ENCODE data around the gene PIP5KL1. TPM values are rescaled to one million over a fixed set of nuclear protein-coding genes. Genes with fewer than 3 reads are reported as not detected.

PIP5KL1 gene
- polyA plus RNA-seq, 3 donors: 0.31 to 0.57 (median 0.39) TPM

- Histone ChIP-seq H3K9me3 (replicated peaks in 1 of 2; ENCODE audit: control insufficient read depth in 1 of 2, insufficient read depth in 1 of 2, low read length in 2 of 2) (no peaks in the 10 kb centered on the region), H4K20me1 (ENCODE audit: insufficient read depth, low read length) (no peaks in the 10 kb centered on the region), H3K4me2 (replicated peaks; ENCODE audit: extremely low read depth, low read length, poor library complexity, severe bottlenecking) (no peak overlapping the region), H3K4me3 (replicated peaks in 1 of 3; ENCODE audit: low read depth in 2 of 3, low read length in 3 of 3) (no peak overlapping the region), H3K4me1 (ENCODE audit: control insufficient read depth in 1 of 2, insufficient read depth in 2 of 2, low read length in 2 of 2) (peaks cover 0 to 3% of the 10 kb centered on the region in 2 donors), H3K36me3 (replicated peaks in 1 of 2; ENCODE audit: control insufficient read depth in 1 of 2, insufficient read depth in 2 of 2, low read length in 2 of 2) (no peaks in the 10 kb centered on the region), H3K79me2 (ENCODE audit: insufficient read depth, low read length) (no peaks in the 10 kb centered on the region), H3K9ac (ENCODE audit: insufficient read depth, low read length, poor library complexity, severe bottlenecking) (no peak overlapping the region), H3K27me3 (ENCODE audit: control insufficient read depth in 2 of 2, insufficient read depth in 2 of 2, low read length in 2 of 2) (no peaks in the 10 kb centered on the region), H2AFZ (ENCODE audit: insufficient read depth, low read depth, low read length, poor library complexity, severe bottlenecking) (no peak overlapping the region), H3K27ac (ENCODE audit: low read depth in 1 of 2, low read length in 2 of 2) (no peak overlapping the region)
- Mint-ChIP-seq H3K36me3 (peaks cover 0 to 3% of the 10 kb centered on the region in 2 donors), H3K9me3 (peaks cover 0 to 1% (median 0%) of the 10 kb centered on the region in 7 donors), H3K27me3 (ENCODE audit: low read depth in 3 of 3) (peaks cover 0 to 1% (median 0%) of the 10 kb centered on the region in 3 donors), H3K27ac (no peak overlapping the region), H3K4me1 (peaks cover 5% of the 10 kb centered on the region), H3K4me3 (no peak overlapping the region)
- 89% methylated on average over 17 of the region's 21 CpGs for WGBS (ENCODE audit: insufficient coverage)
- intact Hi-C loops (cut with micrococcal nuclease): no loop called here
- TF ChIP-seq, protein P1, sequence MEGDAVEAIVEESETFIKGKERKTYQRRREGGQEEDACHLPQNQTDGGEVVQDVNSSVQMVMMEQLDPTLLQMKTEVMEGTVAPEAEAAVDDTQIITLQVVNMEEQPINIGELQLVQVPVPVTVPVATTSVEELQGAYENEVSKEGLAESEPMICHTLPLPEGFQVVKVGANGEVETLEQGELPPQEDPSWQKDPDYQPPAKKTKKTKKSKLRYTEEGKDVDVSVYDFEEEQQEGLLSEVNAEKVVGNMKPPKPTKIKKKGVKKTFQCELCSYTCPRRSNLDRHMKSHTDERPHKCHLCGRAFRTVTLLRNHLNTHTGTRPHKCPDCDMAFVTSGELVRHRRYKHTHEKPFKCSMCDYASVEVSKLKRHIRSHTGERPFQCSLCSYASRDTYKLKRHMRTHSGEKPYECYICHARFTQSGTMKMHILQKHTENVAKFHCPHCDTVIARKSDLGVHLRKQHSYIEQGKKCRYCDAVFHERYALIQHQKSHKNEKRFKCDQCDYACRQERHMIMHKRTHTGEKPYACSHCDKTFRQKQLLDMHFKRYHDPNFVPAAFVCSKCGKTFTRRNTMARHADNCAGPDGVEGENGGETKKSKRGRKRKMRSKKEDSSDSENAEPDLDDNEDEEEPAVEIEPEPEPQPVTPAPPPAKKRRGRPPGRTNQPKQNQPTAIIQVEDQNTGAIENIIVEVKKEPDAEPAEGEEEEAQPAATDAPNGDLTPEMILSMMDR (IDR thresholded peaks at IDR 0.05): no peak
- no peak for DNase-seq
These were observed 20.1 kb upstream of the PIP5KL1 start for GRCh38 chr9:127950513-127951289.

DNA sequence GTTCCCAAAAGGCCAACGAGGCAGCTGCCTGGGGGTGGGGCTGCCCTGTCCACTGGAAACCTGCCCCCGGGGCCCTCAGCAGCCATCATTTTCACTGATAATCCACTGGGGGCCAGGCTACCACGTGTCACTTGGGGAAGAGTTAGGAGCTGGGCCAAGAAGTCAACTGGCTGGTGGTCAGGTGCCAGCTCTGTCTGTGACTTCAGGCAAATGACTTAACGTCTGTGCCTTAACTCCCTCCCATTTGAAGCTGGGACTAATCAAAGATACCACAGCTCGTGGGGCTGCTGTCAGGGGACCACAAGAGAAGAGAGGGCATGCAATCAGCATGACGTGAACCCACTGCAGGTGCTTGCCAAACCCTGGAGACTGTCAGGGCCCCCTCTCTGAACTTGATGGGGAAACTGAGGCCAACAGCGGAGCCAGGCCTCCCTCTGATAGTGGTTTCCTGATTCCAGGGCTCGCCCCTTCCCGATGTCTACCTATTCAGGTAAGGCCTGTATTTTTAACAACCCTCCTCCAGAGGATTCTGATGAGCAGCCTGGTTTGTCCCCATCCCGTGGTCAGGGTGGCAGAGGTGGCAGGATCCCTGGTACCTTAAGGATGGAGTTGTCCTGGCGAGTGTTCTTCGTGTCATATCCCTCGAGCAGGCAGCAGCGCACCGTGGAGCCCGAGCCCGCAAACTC is 19.4 kb upstream of the PIP5KL1 start:
- TF ChIP-seq, protein P1 (IDR thresholded peaks at IDR 0.05): no peak
- Mint-ChIP-seq H3K4me1 (no peaks in the 10 kb centered on the region), H3K9me3 (peaks cover 0 to 1% (median 0%) of the 10 kb centered on the region in 7 donors), H3K27me3 (ENCODE audit: low read depth in 3 of 3) (peaks cover 0 to 1% (median 0%) of the 10 kb centered on the region in 3 donors), H3K27ac (no peak overlapping the region), H3K4me3 (no peak overlapping the region), H3K36me3 (peaks cover 2 to 5% of the 10 kb centered on the region in 2 donors)
- Histone ChIP-seq H4K20me1 (ENCODE audit: insufficient read depth, low read length) (no peaks in the 10 kb centered on the region), H2AFZ (ENCODE audit: insufficient read depth, low read depth, low read length, poor library complexity, severe bottlenecking) (no peak overlapping the region), H3K27ac (ENCODE audit: low read depth in 1 of 2, low read length in 2 of 2) (no peak overlapping the region), H3K36me3 (replicated peaks in 1 of 2; ENCODE audit: control insufficient read depth in 1 of 2, insufficient read depth in 2 of 2, low read length in 2 of 2) (no peaks in the 10 kb centered on the region), H3K4me3 (replicated peaks in 1 of 3; ENCODE audit: low read depth in 2 of 3, low read length in 3 of 3) (no peak overlapping the region), H3K9ac (ENCODE audit: insufficient read depth, low read length, poor library complexity, severe bottlenecking) (no peak overlapping the region), H3K9me3 (replicated peaks in 1 of 2; ENCODE audit: control insufficient read depth in 1 of 2, insufficient read depth in 1 of 2, low read length in 2 of 2) (no peaks in the 10 kb centered on the region), H3K27me3 (ENCODE audit: control insufficient read depth in 2 of 2, insufficient read depth in 2 of 2, low read length in 2 of 2) (no peaks in the 10 kb centered on the region), H3K4me1 (ENCODE audit: control insufficient read depth in 1 of 2, insufficient read depth in 2 of 2, low read length in 2 of 2) (no peaks in the 10 kb centered on the region), H3K4me2 (replicated peaks; ENCODE audit: extremely low read depth, low read length, poor library complexity, severe bottlenecking) (no peak overlapping the region), H3K79me2 (ENCODE audit: insufficient read depth, low read length) (no peaks in the 10 kb centered on the region)
- no peak for DNase-seq
- WGBS (ENCODE audit: insufficient coverage): 91% methylated on average over 14 of the region's 17 CpGs
- intact Hi-C loops (cut with micrococcal nuclease): loop anchor here in 1 of 2 donors (10.0 kb wide), 1 partner anchor 135 kb away; no protein-coding TSS in a partner anchor
